Activated naive CD8-positive, alpha-beta T cell treated with anti-CD3 and anti-CD28 coated beads, Interleukin-2, amount 50 U/mL, for 24 hours (primary cell): ENCODE measurements around the gene GRIFIN.
A peak's percentile ranks its signal among the peaks of the same experiment; 100 is the strongest.

ENCODE experiments used
- ATAC-seq: fragments of 150-1000 bp; cut with Tn5 transposase; one replicate; pipeline ENCODE4 v1.10.0; 2021
- DNase-seq: peaks from one replicate; pipeline ENCODE4 v3.0.0; 2021
- H3K27ac Mint-ChIP-seq: one replicate; pipeline ENCODE4 v1.8.0; 2021; ENCODE audit warnings: mild to moderate bottlenecking, mixed read lengths
- H3K27me3 Mint-ChIP-seq: one replicate; pipeline ENCODE4 v1.8.0; 2021; ENCODE audit warnings: mixed read lengths
- H3K36me3 Mint-ChIP-seq: one replicate; pipeline ENCODE4 v1.8.0; 2021; ENCODE audit warnings: low read depth, mixed read lengths
- H3K4me1 Mint-ChIP-seq: one replicate; pipeline ENCODE4 v1.8.0; 2021; ENCODE audit warnings: mixed read lengths
- H3K4me3 Mint-ChIP-seq: one replicate; pipeline ENCODE4 v1.8.0; 2021; ENCODE audit warnings: mild to moderate bottlenecking, moderate library complexity, mixed read lengths
- H3K9me3 Mint-ChIP-seq: one replicate; pipeline ENCODE4 v1.8.0; 2021; ENCODE audit warnings: mixed read lengths

GRIFIN gene

DNA sequence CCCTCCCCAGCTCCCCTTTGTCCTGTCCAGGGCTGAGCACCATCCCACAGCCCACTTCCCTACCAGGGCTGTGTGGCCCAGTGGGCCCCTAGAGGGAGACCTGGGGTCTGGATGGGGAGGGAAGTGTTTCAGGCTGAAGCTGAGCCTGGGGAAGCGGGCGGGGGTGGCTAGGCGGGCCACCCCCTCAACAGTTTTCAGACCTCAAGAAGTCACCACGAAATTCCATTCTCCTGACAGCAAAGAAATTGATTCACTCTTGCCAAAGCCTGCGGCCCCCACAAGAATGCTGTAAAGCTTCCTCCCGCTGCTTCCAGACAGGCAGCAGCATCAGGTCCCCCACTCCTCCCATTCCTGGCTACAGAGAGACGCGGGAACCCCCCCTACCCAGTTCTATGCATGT, 40.8 kb upstream of the GRIFIN start:
- Mint-ChIP-seq H3K4me1 (peaks cover 44% of the 10 kb centered on the region), H3K27ac (no peak overlapping the region), H3K9me3 (no peaks in the 10 kb centered on the region), H3K27me3 (no peaks in the 10 kb centered on the region), H3K4me3 (no peak overlapping the region), H3K36me3 (peaks cover 2% of the 10 kb centered on the region)
- DNase-seq (no peak), ATAC-seq (no peak)

DNA sequence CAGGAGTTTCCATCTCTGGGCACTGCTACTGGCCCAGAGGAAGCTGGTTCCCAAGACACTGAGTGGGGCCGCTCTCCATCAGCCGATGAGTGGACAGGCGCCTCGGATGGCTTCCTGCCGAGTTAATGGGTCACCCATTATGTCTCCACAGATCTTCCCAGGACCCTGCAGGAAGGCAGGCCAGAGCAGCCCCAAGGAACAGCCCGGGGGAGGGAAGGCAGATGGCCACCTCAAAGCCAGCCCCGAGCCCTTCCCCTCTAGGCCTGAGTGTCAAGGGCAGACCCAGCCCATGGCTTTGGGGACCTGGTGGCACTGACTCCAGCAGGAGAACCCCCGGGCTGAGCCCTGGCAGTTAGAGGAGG, 40.0 kb upstream of the GRIFIN start:
- H3K27ac Mint-ChIP-seq = no peak overlapping the region
- H3K36me3 Mint-ChIP-seq = no peaks in the 10 kb centered on the region
- H3K9me3 Mint-ChIP-seq = no peaks in the 10 kb centered on the region
- no peak overlapping the region for H3K4me3 Mint-ChIP-seq
- ATAC-seq (no peak), DNase-seq (no peak)
- peaks cover 46% of the 10 kb centered on the region for H3K4me1 Mint-ChIP-seq
- no peaks in the 10 kb centered on the region for H3K27me3 Mint-ChIP-seq

DNA sequence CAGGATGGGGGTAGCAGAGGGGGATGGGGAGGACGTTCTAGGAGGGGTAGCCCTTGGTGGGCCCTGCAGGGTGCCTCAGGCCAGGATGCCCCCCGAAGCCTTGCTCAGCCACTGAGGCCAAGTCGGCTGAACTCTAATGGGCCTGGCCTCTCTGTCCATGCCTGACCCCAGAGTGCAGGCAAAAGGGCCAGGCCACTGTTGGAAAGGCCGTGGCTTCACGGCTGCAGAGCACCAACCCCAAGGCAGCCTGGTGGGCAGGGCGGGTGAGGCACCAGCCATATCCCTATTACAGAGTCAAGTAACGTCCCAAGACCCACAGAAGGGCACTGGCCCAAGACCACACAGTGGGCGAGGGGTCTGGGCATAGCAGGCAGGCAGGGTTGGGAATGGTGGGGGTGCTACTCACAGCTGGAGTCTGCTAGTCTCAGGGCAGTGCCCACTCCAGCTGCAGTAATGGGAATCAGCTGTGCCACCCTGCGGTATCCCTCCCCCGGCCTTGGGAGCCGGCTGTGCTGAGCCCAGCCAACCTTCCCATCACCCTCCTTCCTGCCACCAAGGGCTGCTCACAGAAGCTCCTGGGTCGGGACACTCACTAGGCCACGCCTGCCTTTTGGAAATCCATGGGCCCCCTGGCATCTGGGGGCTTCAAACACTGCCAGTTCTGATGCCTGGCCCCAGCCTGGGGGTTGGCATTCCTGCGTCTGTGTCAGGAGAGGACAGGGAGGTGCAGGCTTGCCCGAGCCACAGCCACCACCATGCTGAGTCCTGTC, 39.4 kb upstream of the GRIFIN start:
- DNase-seq = no peak
- Mint-ChIP-seq H3K27me3 (no peaks in the 10 kb centered on the region), H3K27ac (no peak overlapping the region), H3K9me3 (no peaks in the 10 kb centered on the region), H3K4me1 (peaks cover 49% of the 10 kb centered on the region), H3K4me3 (no peak overlapping the region), H3K36me3 (no peaks in the 10 kb centered on the region)
- ATAC-seq = no peak

DNA sequence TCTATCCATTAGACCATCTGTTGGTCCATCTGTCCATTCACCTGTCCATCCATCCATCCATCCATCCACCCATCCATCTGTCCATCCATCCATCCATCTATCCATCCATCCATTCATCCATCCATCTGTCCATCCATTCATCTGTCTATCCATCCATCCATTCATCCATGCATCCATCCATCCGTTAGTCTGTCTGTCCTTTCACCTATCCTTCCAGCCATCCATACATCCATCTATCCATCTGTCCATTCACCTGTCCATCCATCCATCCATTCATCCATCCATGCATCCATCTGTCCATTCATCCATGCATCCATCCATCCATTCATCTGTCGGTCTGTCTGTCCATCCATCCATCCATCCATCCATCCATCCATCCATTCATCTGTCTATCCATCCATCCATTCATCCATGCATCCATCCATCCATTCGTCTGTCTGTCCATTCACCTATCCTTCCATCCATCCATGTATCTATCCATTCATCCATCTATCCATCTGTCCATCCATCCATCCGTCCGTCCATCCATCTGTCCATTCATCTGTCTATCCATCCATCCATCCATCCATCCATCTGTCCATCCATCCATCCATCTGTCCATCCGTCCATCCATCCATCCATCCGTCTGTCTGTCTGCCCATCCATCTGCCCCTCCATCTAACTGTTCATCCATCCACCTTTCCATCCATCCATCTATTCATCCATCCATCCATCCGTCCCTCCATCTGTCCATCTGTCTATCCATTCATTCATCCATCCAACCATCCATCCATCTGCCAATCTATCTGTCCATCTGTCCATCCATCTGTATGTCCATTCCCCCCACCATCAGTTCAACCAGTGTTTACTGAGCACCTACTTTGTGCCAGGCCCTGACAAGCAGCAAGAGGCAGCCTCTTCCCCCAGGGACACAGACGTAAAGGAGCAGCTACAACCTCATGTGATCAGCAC, 38.5 kb upstream of the GRIFIN start:
- no peak overlapping the region for H3K27ac Mint-ChIP-seq

DNA sequence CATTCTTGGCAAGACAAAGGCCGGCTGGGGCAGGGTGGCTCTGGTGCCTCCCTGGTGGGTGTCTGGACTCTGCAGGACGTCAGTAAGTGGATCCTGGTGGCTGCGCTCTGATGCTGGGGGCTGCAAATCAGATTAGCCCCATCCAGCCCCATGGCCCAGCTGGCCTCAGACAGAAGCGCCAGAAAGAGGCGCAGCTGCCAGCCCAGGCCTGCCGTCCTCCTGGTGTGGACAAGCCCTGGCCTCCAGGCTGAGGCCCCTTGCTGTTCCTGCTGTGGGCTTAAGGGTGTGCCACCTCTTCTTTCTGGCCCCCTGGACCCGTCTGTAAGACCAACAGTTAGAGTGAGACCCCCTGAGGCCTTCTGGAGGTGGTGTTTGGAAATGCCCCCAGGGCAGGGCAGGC, 37.5 kb upstream of the GRIFIN start:
- Mint-ChIP-seq H3K36me3 (no peaks in the 10 kb centered on the region), H3K9me3 (no peaks in the 10 kb centered on the region), H3K27ac (no peak overlapping the region), H3K27me3 (no peaks in the 10 kb centered on the region), H3K4me1 (peaks cover 61% of the 10 kb centered on the region), H3K4me3 (no peak overlapping the region)
- ATAC-seq = no peak
- DNase-seq = no peak

More for the DNA sequence above, 38.5 kb upstream of the GRIFIN start:
- no peak overlapping the region for H3K4me3 Mint-ChIP-seq
- DNase-seq (no peak), ATAC-seq (no peak)
- no peaks in the 10 kb centered on the region for H3K9me3 Mint-ChIP-seq
- no peaks in the 10 kb centered on the region for H3K36me3 Mint-ChIP-seq
- H3K4me1 Mint-ChIP-seq = peaks cover 54% of the 10 kb centered on the region
- no peaks in the 10 kb centered on the region for H3K27me3 Mint-ChIP-seq

DNA sequence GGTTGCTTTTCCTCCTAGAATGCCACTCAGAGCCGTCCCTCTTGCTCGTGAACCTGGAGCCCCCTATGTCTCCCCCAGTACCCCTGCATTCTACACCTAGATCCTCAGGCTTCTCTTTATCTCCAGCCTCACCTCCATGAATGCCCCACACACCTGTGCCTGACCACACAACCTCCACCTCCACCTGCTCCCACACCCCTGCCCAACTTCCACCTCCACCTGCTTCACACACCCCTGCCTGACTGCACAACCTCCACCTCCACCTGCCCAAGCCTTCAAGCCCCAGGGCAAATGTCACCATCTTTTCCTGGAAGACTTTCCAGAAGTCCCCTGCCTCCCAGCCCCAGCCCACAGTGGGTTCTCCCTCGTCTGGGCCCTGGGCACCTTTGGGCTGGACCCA, 36.5 kb upstream of the GRIFIN start:
- Mint-ChIP-seq H3K4me3 (no peak overlapping the region), H3K36me3 (no peaks in the 10 kb centered on the region), H3K27me3 (no peaks in the 10 kb centered on the region), H3K9me3 (no peaks in the 10 kb centered on the region), H3K27ac (no peak overlapping the region), H3K4me1 (peaks cover 62% of the 10 kb centered on the region)
- ATAC-seq = no peak
- no peak for DNase-seq

DNA sequence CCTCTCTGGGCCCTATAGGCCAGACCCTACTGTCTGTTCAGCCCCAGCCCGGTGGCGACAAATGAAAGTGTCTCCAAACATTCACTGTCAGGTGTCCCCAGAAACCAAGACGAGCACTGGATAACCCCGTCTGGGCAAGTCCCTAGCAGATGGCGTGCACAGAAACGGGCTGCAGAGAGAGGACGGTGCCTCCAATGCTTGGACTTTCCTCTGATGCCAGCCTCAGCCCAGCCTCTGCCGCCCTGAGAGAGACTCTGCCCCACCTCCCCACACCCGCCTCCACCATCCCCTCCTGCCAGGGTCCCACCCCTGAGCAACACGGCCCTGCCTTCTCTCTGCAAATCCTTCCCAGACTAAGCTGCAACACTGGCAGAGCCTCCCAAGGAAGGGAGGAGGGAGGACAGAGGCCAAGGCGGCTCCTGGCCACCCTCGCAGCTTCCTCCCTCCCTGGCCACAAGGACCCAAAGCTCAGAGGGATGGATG, 36.0 kb upstream of the GRIFIN start:
- Mint-ChIP-seq H3K36me3 (no peaks in the 10 kb centered on the region), H3K4me1 (peaks cover 57% of the 10 kb centered on the region), H3K27me3 (no peaks in the 10 kb centered on the region), H3K4me3 (peak overlapping the region; percentile 43), H3K27ac (peak overlapping the region; percentile 82), H3K9me3 (no peaks in the 10 kb centered on the region)
- DNase-seq = peak; percentile 40
- no peak for ATAC-seq

DNA sequence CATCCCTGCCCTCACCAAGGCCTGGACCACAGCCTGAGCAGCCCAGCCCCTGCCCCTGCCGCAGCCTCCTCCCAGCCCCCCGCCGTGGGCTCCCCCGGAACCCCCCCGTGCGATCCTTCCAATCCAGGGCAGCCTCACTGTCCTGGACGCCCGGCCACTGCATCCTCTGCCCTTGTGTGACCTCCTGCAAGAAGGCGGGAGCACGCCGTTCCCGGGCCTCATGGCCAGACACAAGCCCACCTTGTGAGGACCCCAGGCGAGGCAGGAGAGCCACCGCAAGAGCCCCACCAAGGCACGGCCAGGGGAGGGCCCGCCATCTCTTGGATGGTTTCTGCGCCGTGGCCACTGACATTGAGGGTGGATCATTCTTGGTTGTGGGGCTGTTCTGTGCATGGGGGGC, 35.6 kb upstream of the GRIFIN start:
- peak overlapping the region; percentile 82 for H3K27ac Mint-ChIP-seq

DNA sequence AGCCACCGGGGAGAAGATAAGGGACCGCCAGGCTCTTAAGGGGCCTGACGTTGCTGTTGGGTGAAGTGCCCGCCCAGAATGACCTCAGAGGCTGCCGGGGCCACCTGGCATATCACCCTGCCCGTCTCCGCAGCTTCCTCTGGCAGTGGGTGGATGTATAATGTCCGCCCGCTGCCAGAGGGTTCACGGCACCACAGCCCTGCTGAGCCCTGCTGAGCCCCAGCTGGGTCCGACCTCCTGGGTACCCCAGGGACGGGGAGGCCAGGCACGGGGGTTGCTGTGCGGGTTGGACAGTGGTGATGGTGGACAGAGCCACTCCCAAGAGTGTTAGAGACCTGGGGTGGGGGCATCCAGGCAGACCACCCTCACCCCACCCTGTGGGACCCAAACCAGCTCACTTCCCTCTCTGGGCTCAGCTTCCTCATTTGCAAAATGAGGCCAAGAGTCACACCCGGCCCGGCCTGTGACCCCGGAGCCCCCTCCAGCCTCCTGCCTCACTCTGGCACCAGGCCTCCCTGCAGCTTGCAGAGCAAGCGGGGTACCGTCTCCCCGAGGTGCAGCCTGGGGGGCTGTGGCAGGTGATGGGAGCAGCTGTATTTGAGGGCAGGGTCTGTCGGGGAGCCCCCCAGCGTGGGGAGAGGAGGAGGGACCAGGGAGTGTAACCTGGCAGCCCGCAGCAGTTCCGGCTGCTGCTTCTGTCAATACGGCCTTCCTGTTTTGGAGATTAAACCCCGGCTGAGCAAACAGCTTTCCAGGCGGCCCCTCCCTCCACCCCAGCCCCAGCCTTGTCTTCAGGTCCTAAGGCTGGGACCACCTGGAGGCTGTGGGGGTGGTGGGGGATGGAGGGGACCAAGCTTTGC, 34.9 kb upstream of the GRIFIN start:
- H3K27me3 Mint-ChIP-seq = no peaks in the 10 kb centered on the region
- H3K4me3 Mint-ChIP-seq = peak overlapping the region; percentile 59
- H3K9me3 Mint-ChIP-seq = no peaks in the 10 kb centered on the region
- ATAC-seq (peak; percentile 58), DNase-seq (peak; percentile 73)
- H3K4me1 Mint-ChIP-seq = peaks cover 54% of the 10 kb centered on the region
- H3K36me3 Mint-ChIP-seq = no peaks in the 10 kb centered on the region
- peak overlapping the region; percentile 82 for H3K27ac Mint-ChIP-seq

More for the DNA sequence above, 35.6 kb upstream of the GRIFIN start:
- no peaks in the 10 kb centered on the region for H3K9me3 Mint-ChIP-seq
- DNase-seq (no peak), ATAC-seq (no peak)
- H3K4me3 Mint-ChIP-seq = peak overlapping the region; percentile 43
- H3K36me3 Mint-ChIP-seq = no peaks in the 10 kb centered on the region
- no peaks in the 10 kb centered on the region for H3K27me3 Mint-ChIP-seq
- H3K4me1 Mint-ChIP-seq = peaks cover 54% of the 10 kb centered on the region

DNA sequence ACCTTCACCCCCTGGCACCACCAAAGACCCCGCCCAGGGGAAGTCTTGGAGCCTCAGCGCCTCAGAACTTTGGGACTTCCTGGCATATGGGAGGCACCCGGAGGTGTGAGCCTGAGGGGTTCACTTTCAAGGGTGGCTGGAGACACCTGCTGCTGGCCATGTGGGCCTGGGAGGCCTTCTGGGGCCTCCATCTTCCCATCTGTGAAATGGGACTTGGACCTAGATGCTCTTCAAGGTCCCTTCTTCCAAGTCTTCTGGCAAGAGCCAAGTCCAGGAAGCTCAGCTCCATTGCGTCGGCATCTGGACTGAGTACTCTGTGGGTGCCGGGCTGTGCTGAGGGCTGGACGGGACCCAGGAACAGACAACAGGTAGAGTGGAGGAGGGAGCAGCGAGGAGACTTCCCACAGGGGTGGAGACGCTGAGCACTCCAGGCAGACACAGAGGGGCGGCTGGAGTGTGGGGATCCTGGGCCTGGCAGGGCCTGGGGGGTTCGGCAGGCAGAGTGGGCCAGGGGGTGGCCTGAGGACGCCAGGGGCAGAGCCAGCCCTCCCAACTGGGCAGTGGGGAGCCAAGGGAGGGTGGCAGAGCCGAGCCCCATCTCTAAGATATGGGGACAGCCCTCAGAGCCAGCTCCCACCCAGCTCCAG, 34.1 kb upstream of the GRIFIN start:
- Mint-ChIP-seq H3K9me3 (no peaks in the 10 kb centered on the region), H3K4me1 (peaks cover 54% of the 10 kb centered on the region), H3K4me3 (peak overlapping the region; percentile 59)

DNA sequence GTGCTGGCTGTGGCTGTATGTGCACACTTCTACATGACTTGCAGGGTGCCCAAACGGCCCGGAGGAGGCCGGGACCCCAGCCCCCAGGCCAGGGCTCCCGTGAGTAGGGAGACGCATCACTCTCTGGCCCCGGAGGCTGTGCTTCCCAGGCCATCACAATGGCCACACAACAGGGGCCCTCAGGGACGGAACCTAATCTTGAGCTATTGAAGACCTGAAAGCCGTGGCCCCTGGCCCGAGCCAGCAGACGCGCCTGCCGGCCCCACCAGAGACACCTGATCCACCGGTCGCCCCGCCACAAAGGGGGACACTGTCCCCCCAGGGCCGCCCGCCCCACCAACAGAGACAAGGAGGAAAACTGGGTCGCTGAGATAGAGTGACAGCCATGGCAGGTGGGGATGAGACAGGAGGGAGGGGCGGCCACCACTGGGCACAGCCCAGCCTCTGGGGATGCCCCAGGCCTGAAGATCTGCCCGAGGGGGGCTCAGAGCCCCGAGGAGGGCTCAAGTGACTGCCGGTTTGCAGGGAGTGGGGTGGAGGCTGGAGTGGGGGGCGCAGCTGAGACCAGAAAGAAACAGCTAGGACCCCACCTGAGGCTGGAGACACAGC, 33.2 kb upstream of the GRIFIN start:
- Mint-ChIP-seq H3K27me3 (no peaks in the 10 kb centered on the region), H3K27ac (peak overlapping the region; percentile 62), H3K4me3 (peak overlapping the region; percentile 66), H3K4me1 (peaks cover 54% of the 10 kb centered on the region), H3K9me3 (no peaks in the 10 kb centered on the region), H3K36me3 (no peaks in the 10 kb centered on the region)
- ATAC-seq (no peak), DNase-seq (no peak)

More for the DNA sequence above, 34.1 kb upstream of the GRIFIN start:
- Mint-ChIP-seq H3K36me3 (no peaks in the 10 kb centered on the region), H3K27ac (peak overlapping the region; percentile 82), H3K27me3 (no peaks in the 10 kb centered on the region)
- ATAC-seq = no peak
- DNase-seq = no peak

DNA sequence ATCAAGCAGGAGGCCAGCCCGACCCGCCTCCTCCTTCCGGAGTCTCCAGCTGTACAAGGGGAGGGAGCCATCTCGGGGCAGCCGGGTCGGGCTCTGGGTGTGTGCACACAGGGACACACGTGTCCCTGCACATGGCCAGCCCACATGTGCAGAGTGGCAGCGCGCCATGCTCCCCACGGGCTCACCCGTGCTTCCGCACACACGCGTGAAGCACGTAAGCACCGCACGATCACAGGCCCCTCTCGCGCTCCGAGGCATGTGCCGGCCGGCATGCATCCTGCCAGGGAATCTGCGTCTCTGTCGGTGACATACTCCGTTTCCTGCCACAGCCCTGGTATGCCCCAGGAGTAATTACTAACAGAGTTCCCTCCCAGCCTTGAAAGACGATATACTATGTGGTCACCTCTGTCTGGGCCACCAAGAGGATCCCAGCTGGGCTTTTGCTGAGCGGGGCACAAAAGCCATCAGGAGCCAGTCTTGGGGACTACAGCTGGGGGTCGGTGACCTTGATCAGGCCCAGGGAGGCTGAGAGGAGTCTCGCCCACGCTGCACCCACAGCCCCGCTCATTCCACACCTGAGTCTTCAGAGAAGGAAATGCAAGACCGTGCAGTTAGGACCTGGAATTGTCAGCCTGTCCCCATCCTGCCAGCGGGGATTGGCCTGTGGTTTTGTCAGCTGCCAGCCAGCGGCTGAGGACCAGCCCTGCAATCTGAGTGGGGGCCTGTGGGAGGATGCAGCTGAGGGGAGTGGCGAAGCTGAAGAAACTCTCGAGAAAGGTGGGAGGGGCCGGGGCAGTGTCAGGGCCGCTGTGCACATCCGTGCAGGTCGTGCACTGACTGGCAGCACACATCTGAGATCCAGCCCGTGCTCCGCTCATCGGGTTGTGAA, 32.4 kb upstream of the GRIFIN start:
- DNase-seq (peak; percentile 73), ATAC-seq (peak; percentile 51)
- Mint-ChIP-seq H3K4me3 (peak overlapping the region; percentile 66), H3K27ac (peak overlapping the region; percentile 62), H3K4me1 (peaks cover 57% of the 10 kb centered on the region), H3K9me3 (no peaks in the 10 kb centered on the region), H3K27me3 (no peaks in the 10 kb centered on the region), H3K36me3 (no peaks in the 10 kb centered on the region)

DNA sequence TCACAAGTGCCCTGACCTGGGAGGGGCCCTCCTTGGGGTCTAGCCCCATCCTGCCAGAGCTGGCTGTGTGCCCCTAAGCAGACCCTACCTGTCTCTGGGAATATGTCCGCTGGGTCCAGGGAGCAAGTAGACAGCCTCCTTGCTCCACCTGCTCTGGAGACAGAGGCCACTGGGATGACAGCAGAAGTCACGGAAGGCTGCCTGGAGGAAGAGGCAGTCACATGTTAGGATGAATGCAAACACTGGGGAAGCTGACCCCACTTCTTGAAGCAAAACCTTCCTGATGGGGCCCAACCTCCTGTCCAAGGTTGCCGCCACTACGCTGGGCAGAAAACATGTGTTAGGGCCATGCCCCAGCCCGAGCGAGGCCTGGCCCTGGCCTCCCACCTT, 31.7 kb upstream of the GRIFIN start:
- Mint-ChIP-seq H3K9me3 (no peaks in the 10 kb centered on the region), H3K4me3 (no peak overlapping the region), H3K27ac (peak overlapping the region; percentile 62), H3K4me1 (peaks cover 56% of the 10 kb centered on the region), H3K27me3 (no peaks in the 10 kb centered on the region), H3K36me3 (no peaks in the 10 kb centered on the region)
- no peak for ATAC-seq
- DNase-seq = no peak
